H1 (cell line): Measurements from ENCODE around the gene SLN. TPM values are rescaled to one million over a fixed set of nuclear protein-coding genes. Genes with fewer than 3 reads are reported as not detected.

Experiments used
- JUND ChIP-seq: IDR thresholded peaks from 2 replicates; pipeline ENCODE4 v1.6.1; 2011; ENCODE audit warnings: mild to moderate bottlenecking, improper control_type of control experiment, low read length
- polyA plus RNA-seq, 7 experiments: library from polyadenylated mRNA; depleted of rRNA in 3 of 7; stranded (reverse) in 5 of 7; unstranded in 2 of 7; fragments of >200 nt in 5 of 7; fragments of 200-250 nt in 2 of 7; gene quantifications; 1 replicate in 5 of 7; 2 replicates in 1 of 7; 4 replicates in 1 of 7; pipeline versions ENCODE4 v1.2.1 to v1.2.3, GENCODE V29; 2011 to 2013; ENCODE audit warnings: missing spikeins in 2 of 7, mixed read lengths in 2 of 7
- total RNA-seq: library from RNA; stranded (reverse); fragmentation: NEBNext Ultra II Directional; extraction: Animal tissue kit (Norgen Biotek cat#: 25700); gene quantifications from 2 replicates; pipeline ENCODE4 v1.2.1, GENCODE V29; 2021

The SLN gene
- total and polyA plus RNA-seq, 2 of the 8 experiments (the other 6 are each of a cell fraction or from before 2014, with no cell fraction given): not detected

DNA sequence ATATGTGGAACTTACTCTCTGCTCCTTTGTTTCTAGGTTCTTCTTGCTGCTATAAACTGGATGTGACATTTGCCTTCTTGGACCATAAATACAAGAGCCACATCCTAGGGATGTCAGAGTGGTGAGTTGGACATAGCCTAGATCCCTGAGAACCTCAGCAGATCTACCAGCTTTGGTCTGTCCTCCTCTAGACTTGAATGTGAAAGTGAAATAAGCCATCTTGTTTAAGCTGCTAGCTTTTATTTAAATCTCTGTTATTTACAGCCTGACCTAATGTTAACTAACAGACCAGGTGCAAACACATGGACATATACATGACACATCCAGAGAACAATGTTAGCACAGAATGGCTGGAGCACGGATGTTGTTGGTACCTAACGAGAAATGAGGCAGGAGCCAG lies 36.0 kb downstream of the SLN start (continued):
- no peak for TF ChIP-seq JUND
